Trophoblast cell (in vitro differentiated cells and primary cell): ENCODE measurements around the gene RORC.
"Not testable (repeated sequence)": the region's sequence is repeated elsewhere in the genome, so short reads cannot be mapped to it uniquely, and the experiment has no call there.

Experiments used
- DNase-seq, 2 donors: peaks; one replicate each; pipeline ENCODE4 v3.0.0-alpha.2; 2016
- H2AFZ ChIP-seq: 2 replicates; pipeline ENCODE4 v1.6.1; 2013; ENCODE audit warnings: low read length, moderate library complexity, mild to moderate bottlenecking; ENCODE audit not compliant: insufficient read depth, poor library complexity
- H2AK5ac ChIP-seq: 2 replicates; pipeline ENCODE4 v1.6.1; 2013; ENCODE audit warnings: mild to moderate bottlenecking, low read length
- H2BK120ac ChIP-seq: 2 replicates; pipeline ENCODE4 v1.6.1; 2013; ENCODE audit warnings: low read length, mild to moderate bottlenecking, moderate library complexity; ENCODE audit not compliant: insufficient read depth, poor library complexity
- H2BK12ac ChIP-seq: 2 replicates; pipeline ENCODE4 v1.6.1; 2013; ENCODE audit warnings: mild to moderate bottlenecking, low read length, moderate library complexity
- H2BK5ac ChIP-seq: 2 replicates; pipeline ENCODE4 v1.6.1; 2013; ENCODE audit warnings: low read length, low read depth, moderate library complexity, mild to moderate bottlenecking; ENCODE audit not compliant: poor library complexity
- H3K14ac ChIP-seq: 2 replicates; pipeline ENCODE4 v1.6.1; 2013; ENCODE audit warnings: mild to moderate bottlenecking, low read length
- H3K18ac ChIP-seq: 2 replicates; pipeline ENCODE4 v1.6.1; 2013; ENCODE audit warnings: mild to moderate bottlenecking, low read length
- H3K23ac ChIP-seq: 2 replicates; pipeline ENCODE4 v1.6.1; 2013; ENCODE audit warnings: low read length
- H3K27ac ChIP-seq: 2 replicates; pipeline ENCODE4 v1.5.1; 2013; ENCODE audit warnings: low read depth, mild to moderate bottlenecking, inconsistent platforms, low read length, moderate library complexity
- H3K27me3 ChIP-seq: 2 replicates; pipeline ENCODE4 v1.6.1; 2013; ENCODE audit warnings: inconsistent platforms, mild to moderate bottlenecking, low read length, moderate library complexity; ENCODE audit not compliant: insufficient read depth
- H3K36me3 ChIP-seq, 2 experiments: 1 replicate in 1 of 2; 2 replicates in 1 of 2; pipeline ENCODE4 v1.6.1; 2013; ENCODE audit warnings: low read length in 2 of 2, mild to moderate bottlenecking in 2 of 2, moderate library complexity in 1 of 2; ENCODE audit not compliant: insufficient read depth in 2 of 2, control insufficient read depth in 1 of 2
- H3K4ac ChIP-seq: 2 replicates; pipeline ENCODE4 v1.6.1; 2013; ENCODE audit warnings: low read depth, mild to moderate bottlenecking, low read length, moderate library complexity
- H3K4me1 ChIP-seq, 2 experiments: 1 replicate in 1 of 2; 2 replicates in 1 of 2; pipeline ENCODE4 v1.6.1; 2013; ENCODE audit warnings: low read length in 2 of 2, mild to moderate bottlenecking in 2 of 2, moderate library complexity in 1 of 2; ENCODE audit not compliant: insufficient read depth in 2 of 2, control insufficient read depth in 1 of 2
- H3K4me2 ChIP-seq: 2 replicates; pipeline ENCODE4 v1.6.1; 2013; ENCODE audit warnings: inconsistent platforms, mild to moderate bottlenecking, low read length, moderate library complexity
- H3K4me3 ChIP-seq: 2 replicates; pipeline ENCODE4 v1.5.1; 2013; ENCODE audit warnings: mild to moderate bottlenecking, low read depth, low read length, inconsistent platforms
- H3K79me1 ChIP-seq: one replicate; pipeline ENCODE4 v1.6.1; 2013; ENCODE audit warnings: low read length
- H3K79me2 ChIP-seq: 2 replicates; pipeline ENCODE4 v1.6.1; 2013; ENCODE audit warnings: low read length, mild to moderate bottlenecking; ENCODE audit not compliant: control insufficient read depth, insufficient read depth, poor library complexity
- H3K9ac ChIP-seq: 2 replicates; pipeline ENCODE4 v1.6.1; 2013; ENCODE audit warnings: mild to moderate bottlenecking, low read length
- H3K9me3 ChIP-seq: 2 replicates; pipeline ENCODE4 v1.6.1; 2013; ENCODE audit warnings: low read depth, mild to moderate bottlenecking, control low read depth, inconsistent platforms, low read length; ENCODE audit not compliant: insufficient read depth
- H4K12ac ChIP-seq: 2 replicates; pipeline ENCODE4 v1.6.1; 2013; ENCODE audit warnings: low read depth, mild to moderate bottlenecking, low read length, moderate library complexity
- H4K8ac ChIP-seq: 2 replicates; pipeline ENCODE4 v1.6.1; 2013; ENCODE audit warnings: low read depth, mild to moderate bottlenecking, low read length, moderate library complexity
- H4K91ac ChIP-seq: one replicate; pipeline ENCODE4 v1.6.1; 2013; ENCODE audit warnings: low read depth, mild to moderate bottlenecking, low read length, moderate library complexity
- WGBS: extraction: QIAGEN DNeasy Blood & Tissue Kit; methylation state at CpG from one replicate; pipeline ENCODE4 v1.1.7; 2013; ENCODE audit warnings: missing lambda C conversion rate; ENCODE audit not compliant: insufficient read length, insufficient coverage; ENCODE audit errors: extremely low coverage; 5-methylcytosine and 5-hydroxymethylcytosine counted together

The RORC gene

DNA sequence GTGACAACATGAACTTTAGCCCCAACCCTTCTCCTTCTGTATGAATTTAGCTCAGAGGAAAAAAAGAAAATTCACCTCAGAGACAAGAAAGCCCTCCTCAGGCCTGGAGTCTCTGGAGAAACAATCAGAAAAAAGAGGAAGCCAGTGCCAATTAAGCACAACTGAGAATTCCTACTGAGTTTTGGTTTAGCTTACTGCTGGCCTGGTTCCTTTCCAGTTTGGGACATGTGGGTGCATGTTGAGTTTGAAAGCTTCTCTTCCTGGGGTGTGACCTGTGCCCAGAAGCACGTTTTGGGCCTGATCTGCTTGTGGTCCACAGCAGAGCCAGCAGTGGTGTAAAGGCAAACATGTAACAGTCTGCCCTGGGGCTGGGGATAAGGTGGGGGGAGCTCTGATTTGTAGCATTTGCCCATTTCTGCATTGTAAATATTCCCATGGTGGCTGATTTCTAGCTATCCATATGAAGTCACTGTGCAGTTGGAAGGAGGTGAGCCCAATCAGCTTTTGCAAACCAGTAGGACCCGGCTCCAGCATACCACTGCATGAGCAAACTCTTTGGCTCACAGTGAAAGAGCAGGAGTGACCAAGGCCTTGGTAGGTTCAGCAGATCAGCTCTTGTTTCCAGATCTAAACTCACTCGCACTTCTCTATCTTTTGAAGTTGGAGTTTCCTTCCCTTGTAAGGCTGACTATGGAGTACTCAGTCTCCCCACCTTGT is 26.6 kb upstream of the RORC start:
- Histone ChIP-seq H3K18ac (no peak overlapping the region), H2AFZ (no peak overlapping the region), H4K8ac (no peak overlapping the region)

DNA sequence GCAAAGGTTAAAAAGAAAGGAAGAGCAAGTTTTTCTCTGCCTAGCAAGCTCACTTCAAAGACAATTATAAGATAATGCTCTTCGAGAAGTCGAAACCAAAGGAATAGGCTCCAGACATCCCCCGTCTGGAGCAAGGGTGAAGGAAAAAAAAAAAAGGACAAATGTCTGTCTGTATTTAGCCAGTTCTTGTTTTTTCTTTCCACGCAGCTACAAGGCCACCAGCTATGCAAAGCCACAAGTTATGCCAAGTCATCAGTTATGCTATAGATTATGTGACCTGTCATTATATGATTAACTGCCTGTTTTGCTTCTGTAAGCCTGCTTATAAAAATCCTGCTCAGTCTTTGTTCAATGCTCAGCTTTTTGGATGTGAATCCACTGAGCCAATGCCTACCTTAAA is 24.3 kb upstream of the RORC start:
- no peak for DNase-seq
- H4K12ac ChIP-seq: no peak overlapping the region
- peaks cover 25 to 33% of the 10 kb centered on the region in 2 experiments for H3K4me1 ChIP-seq
- H4K8ac ChIP-seq: no peak overlapping the region
- H3K4ac ChIP-seq: no peak overlapping the region
- no peak overlapping the region for H2BK120ac ChIP-seq
- no peak overlapping the region for H3K23ac ChIP-seq
- no peaks in the 10 kb centered on the region for H3K36me3 ChIP-seq
- H3K27me3 ChIP-seq: no peaks in the 10 kb centered on the region
- H2BK12ac ChIP-seq: no peak overlapping the region
- H3K9me3 ChIP-seq: no peaks in the 10 kb centered on the region
- WGBS: no CpG with 5 or more reads among the region's 4 CpGs
- H3K18ac ChIP-seq: no peak overlapping the region
- H3K79me1 ChIP-seq: peaks cover 18% of the 10 kb centered on the region
- H3K9ac ChIP-seq: no peak overlapping the region
- H4K91ac ChIP-seq: peak overlapping the region; percentile 87
- H3K27ac ChIP-seq: no peak overlapping the region
- no peak overlapping the region for H3K4me3 ChIP-seq
- peaks cover 4% of the 10 kb centered on the region for H3K79me2 ChIP-seq
- no peak overlapping the region for H2BK5ac ChIP-seq
- peak overlapping the region; percentile 73 for H3K14ac ChIP-seq
- no peak overlapping the region for H2AFZ ChIP-seq
- H3K4me2 ChIP-seq: no peak overlapping the region
- no peak overlapping the region for H2AK5ac ChIP-seq

More for the DNA sequence above, 26.6 kb upstream of the RORC start:
- Histone ChIP-seq H2BK12ac (peak overlapping the region; percentile 12), H3K14ac (no peak overlapping the region), H3K9me3 (no peaks in the 10 kb centered on the region), H3K79me1 (peaks cover 22% of the 10 kb centered on the region), H3K9ac (no peak overlapping the region), H3K4me3 (no peak overlapping the region), H3K23ac (no peak overlapping the region), H3K4me2 (no peak overlapping the region), H2BK120ac (peak overlapping the region; percentile 9), H3K4me1 (peaks cover 31 to 35% of the 10 kb centered on the region in 2 experiments), H2BK5ac (no peak overlapping the region), H3K4ac (no peak overlapping the region), H3K36me3 (no peaks in the 10 kb centered on the region), H3K27ac (no peak overlapping the region), H2AK5ac (no peak overlapping the region), H4K12ac (no peak overlapping the region), H3K79me2 (peaks cover 4% of the 10 kb centered on the region), H4K91ac (no peak overlapping the region), H3K27me3 (no peaks in the 10 kb centered on the region)
- no CpG with 5 or more reads among the region's 3 CpGs for WGBS
- DNase-seq: peak in 1 of 2 donors; percentile 14

DNA sequence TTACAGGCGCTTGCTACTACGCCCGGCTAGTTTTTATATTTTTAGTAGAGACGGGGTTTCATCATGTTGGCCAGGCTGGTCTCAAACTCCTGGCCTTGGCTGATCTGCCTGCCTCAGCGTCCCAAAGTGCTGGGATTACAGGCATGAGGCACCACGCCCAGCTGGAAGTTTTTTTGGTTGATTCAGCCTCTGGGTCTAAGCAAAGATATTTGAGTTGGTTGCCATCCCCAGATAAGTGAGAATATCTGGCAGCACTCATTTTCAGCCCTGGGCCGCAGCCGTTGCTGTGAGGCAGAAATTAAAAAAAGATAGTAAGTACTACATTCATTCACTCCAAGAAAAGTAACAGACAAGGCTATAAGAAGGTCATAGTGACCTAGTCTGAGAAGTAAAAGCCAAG is 23.9 kb upstream of the RORC start:
- not testable (repeated sequence) for H2BK120ac ChIP-seq, H3K79me2 ChIP-seq, H3K4me3 ChIP-seq, H4K12ac ChIP-seq, H3K23ac ChIP-seq, H2AK5ac ChIP-seq, H3K18ac ChIP-seq, H2AFZ ChIP-seq, H3K36me3 ChIP-seq, H3K27me3 ChIP-seq, H4K8ac ChIP-seq, H2BK12ac ChIP-seq, H3K9me3 ChIP-seq, H3K4me2 ChIP-seq, H2BK5ac ChIP-seq, H3K9ac ChIP-seq, DNase-seq, H3K4ac ChIP-seq, H3K14ac ChIP-seq
- WGBS: no CpG with 5 or more reads among the region's 8 CpGs
- peaks cover 15% of the 10 kb centered on the region for H3K79me1 ChIP-seq
- H3K27ac ChIP-seq: peak overlapping the region; percentile 23
- peak overlapping the region; percentile 32 for H4K91ac ChIP-seq
- H3K4me1 ChIP-seq: peaks cover 21 to 29% of the 10 kb centered on the region in 2 experiments

DNA sequence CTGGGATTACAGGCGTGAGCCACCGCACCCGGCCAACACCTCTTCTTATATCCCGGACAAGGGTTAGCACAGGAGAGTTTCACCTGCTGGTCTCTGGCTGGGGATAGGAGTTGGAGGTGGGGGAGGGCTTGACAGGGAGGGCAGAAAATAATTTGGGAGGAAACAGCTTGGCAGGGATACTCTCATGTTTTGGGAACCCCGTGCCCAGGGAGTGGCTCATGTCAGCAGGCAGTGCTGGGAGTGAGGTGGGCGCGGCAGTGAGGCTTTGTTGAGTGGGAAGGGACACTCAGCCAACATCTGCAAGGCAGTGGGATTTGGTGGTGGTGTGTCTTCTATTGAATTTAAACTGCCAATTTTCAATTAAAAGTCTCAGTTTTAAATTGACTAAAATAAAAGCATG is 23.1 kb upstream of the RORC start:
- Histone ChIP-seq H3K79me1 (peaks cover 7% of the 10 kb centered on the region), H4K12ac (no peak overlapping the region), H3K79me2 (no peaks in the 10 kb centered on the region), H2BK12ac (peak overlapping the region; percentile 86), H3K4me2 (no peak overlapping the region), H3K4me3 (no peak overlapping the region), H4K91ac (no peak overlapping the region), H3K4ac (no peak overlapping the region), H3K27me3 (no peaks in the 10 kb centered on the region), H3K9me3 (no peaks in the 10 kb centered on the region), H4K8ac (no peak overlapping the region), H3K14ac (peak overlapping the region; percentile 32), H2BK5ac (no peak overlapping the region), H3K36me3 (no peaks in the 10 kb centered on the region), H3K4me1 (peaks cover 13 to 20% of the 10 kb centered on the region in 2 experiments), H2AFZ (no peak overlapping the region), H3K23ac (no peak overlapping the region), H3K27ac (no peak overlapping the region), H2AK5ac (no peak overlapping the region), H3K9ac (no peak overlapping the region), H3K18ac (no peak overlapping the region), H2BK120ac (peak overlapping the region; percentile 57)
- WGBS: no CpG with 5 or more reads among the region's 7 CpGs
- no peak for DNase-seq
